Psoas muscle (tissue), 8 donors: ENCODE results near the gene BHLHA9. TPM values are rescaled to one million over a fixed set of nuclear protein-coding genes. Genes with fewer than 3 reads are reported as not detected.
A peak's percentile ranks its signal among the peaks of the same experiment; 100 is the strongest.

Source experiments
- ATAC-seq, 4 donors: fragments of 200-7000 bp; cut with Tn5 transposase; one replicate each; pipeline ENCODE4 v1.9.1; 2020; ENCODE audit warnings: moderate library complexity in 3 of 4, mild to moderate bottlenecking in 2 of 4
- DNase-seq, 2 donors: peaks; one replicate each; pipeline ENCODE4 v3.0.0-alpha.2; 2020
- H3K27ac ChIP-seq: fragments of 200-600 bp; one replicate; pipeline ENCODE4 v1.8.0; 2022
- H3K27me3 ChIP-seq, 3 donors: fragments of 200-600 bp in 1 of 3; one replicate each; pipeline versions ENCODE4 v1.6.1 to v1.8.0; 2013 to 2022; ENCODE audit warnings: low read length in 2 of 3, mild to moderate bottlenecking in 2 of 3, moderate library complexity in 1 of 3; ENCODE audit not compliant: insufficient read depth in 3 of 3
- H3K36me3 ChIP-seq, 2 donors: fragments of 200-600 bp in 1 of 2; one replicate each; pipeline versions ENCODE4 v1.6.1 to v1.8.0; 2013 to 2022; ENCODE audit warnings: low read depth in 1 of 2, mild to moderate bottlenecking in 1 of 2, moderate library complexity in 1 of 2; ENCODE audit not compliant: insufficient read depth in 1 of 2
- H3K4me1 ChIP-seq: fragments of 200-600 bp; one replicate; pipeline ENCODE4 v1.8.0; 2022
- H3K4me3 ChIP-seq: fragments of 200-600 bp; one replicate; pipeline ENCODE4 v1.8.0; 2022; ENCODE audit warnings: mild to moderate bottlenecking
- H3K9me3 ChIP-seq: fragments of 200-600 bp; one replicate; pipeline ENCODE4 v1.8.0; 2022
- WGBS, 3 donors: extraction: QIAGEN DNeasy Blood & Tissue Kit; methylation state at CpG; one replicate each; pipeline versions ENCODE4 v1.1.6 to v1.1.7; 2013; 5-methylcytosine and 5-hydroxymethylcytosine counted together
- intact Hi-C, 2 donors: fragments of 100-400 bp; cut with DNase I; formaldehyde crosslinking; loops; one replicate each; pipeline versions ENCODE4 v1.11.0 to v1.14.2; 2022
- polyA plus RNA-seq, 3 donors: library from polyadenylated mRNA; stranded (reverse); fragments of 200-250 nt; gene quantifications; one replicate each; pipeline ENCODE4 v1.2.3, GENCODE V29; 2013
- total RNA-seq, 4 donors: library from RNA; stranded (reverse); fragmentation: NEBNext Ultra II Directional in 2 of 4; extraction: Animal tissue kit (Norgen Biotek cat#: 25700) in 2 of 4; gene quantifications; one replicate each; pipeline versions ENCODE4 v1.2.1 to v1.2.4, GENCODE V29; 2021 to 2023
- TF ChIP-seq, protein P1 (sequence below): fragments of 200-600 bp; IDR thresholded peaks from one replicate; pipeline ENCODE4 v1.8.0; 2022; ENCODE audit warnings: antibody characterized with exemption
- donor health status: healthy with polysubstance abuse.
- donor health status: DM: no; HTN: no; CAD: no; lungs with moderate emphysema.
- donor health status: Bipolar disorder and iron deficiency.
- donor health status: healthy.
- donor health status: DM: yes; HTN: yes; CAD: no.
- donor health status: DM: no; HTN: no; CAD: no.
- donor health status: DM: no; HTN: no; CAD: no.
- donor health status: DM: yes; HTN: yes; CAD: no.

Gene BHLHA9
- total and polyA plus RNA-seq, 7 donors = not detected

DNA sequence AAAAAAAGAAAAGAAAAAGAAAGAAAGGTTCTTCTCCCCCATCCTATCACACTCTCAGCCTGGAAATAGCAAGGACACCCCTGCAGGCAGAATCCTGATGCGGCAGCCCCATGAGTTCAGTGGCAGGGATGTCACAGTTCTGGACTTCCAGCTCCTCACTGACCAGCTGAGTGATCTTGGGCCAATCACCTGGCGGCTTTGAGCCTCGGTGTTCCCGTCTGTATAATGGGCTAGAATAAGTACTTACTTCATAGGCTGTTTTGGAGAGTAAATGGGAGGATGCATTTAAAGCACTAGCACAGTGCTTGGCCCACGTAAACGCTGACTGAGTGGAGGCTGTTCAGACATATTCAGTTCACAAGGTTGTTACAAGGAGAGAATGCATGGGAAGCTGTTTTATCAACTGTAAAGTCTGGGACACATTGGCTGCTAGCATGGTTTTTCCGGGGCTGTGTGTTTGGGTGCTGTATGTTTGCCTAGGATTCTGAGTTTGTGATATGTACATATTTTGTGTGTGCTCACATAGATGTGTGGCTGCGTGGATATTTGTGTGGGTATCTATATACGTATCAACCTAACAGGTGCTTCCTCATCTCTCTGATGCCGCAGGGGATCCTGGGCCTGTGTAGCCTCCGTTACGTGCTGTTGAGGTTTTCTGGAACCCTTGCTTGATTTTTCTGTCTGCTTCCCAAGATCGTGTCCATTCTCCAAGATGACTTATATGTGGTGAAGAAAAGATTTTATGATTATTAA, 3.4 kb downstream of the BHLHA9 start:
- no peaks in the 10 kb centered on the region for H3K9me3 ChIP-seq
- peaks cover 3 to 40% (median 6%) of the 10 kb centered on the region in 3 donors for H3K27me3 ChIP-seq
- intact Hi-C loops = no loop called here
- no peak overlapping the region for H3K27ac ChIP-seq
- no peaks in the 10 kb centered on the region for H3K36me3 ChIP-seq
- TF ChIP-seq, protein P1, sequence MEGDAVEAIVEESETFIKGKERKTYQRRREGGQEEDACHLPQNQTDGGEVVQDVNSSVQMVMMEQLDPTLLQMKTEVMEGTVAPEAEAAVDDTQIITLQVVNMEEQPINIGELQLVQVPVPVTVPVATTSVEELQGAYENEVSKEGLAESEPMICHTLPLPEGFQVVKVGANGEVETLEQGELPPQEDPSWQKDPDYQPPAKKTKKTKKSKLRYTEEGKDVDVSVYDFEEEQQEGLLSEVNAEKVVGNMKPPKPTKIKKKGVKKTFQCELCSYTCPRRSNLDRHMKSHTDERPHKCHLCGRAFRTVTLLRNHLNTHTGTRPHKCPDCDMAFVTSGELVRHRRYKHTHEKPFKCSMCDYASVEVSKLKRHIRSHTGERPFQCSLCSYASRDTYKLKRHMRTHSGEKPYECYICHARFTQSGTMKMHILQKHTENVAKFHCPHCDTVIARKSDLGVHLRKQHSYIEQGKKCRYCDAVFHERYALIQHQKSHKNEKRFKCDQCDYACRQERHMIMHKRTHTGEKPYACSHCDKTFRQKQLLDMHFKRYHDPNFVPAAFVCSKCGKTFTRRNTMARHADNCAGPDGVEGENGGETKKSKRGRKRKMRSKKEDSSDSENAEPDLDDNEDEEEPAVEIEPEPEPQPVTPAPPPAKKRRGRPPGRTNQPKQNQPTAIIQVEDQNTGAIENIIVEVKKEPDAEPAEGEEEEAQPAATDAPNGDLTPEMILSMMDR = no peak
- 73 to 81% (median 76%) methylated on average over 13 of the region's 13 CpGs for WGBS, 3 donors
- H3K4me3 ChIP-seq = no peak overlapping the region
- DNase-seq (no peak), ATAC-seq (no peak)
- no peaks in the 10 kb centered on the region for H3K4me1 ChIP-seq

DNA sequence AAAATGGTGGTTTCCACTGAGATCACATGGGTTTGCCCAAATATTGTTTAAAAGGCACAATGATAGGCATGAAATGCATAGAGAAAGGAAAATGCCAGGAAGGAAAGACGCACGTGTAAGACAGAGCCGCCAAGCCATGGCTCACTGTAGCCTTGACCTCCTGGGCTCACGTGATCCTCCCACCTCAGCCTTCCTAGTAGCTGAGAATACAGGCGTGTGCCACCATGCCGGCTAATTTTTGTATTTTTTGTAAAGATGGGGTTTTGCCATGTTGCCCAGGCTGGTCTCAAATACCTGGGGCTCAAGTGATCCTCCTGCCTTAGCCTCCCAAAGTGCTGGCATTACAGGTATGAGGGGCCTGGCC, 4.0 kb downstream of the BHLHA9 start:
- ATAC-seq = no peak
- no peak overlapping the region for H3K4me3 ChIP-seq
- no peaks in the 10 kb centered on the region for H3K9me3 ChIP-seq
- no peak for DNase-seq
- no peak overlapping the region for H3K27ac ChIP-seq
- peaks cover 3 to 40% (median 9%) of the 10 kb centered on the region in 3 donors for H3K27me3 ChIP-seq
- H3K4me1 ChIP-seq = no peaks in the 10 kb centered on the region
- 72 to 76% (median 75%) methylated on average over 6 of the region's 6 CpGs for WGBS, 3 donors
- no peaks in the 10 kb centered on the region for H3K36me3 ChIP-seq
- intact Hi-C loops = no loop called here
- TF ChIP-seq, protein P1 = no peak

DNA sequence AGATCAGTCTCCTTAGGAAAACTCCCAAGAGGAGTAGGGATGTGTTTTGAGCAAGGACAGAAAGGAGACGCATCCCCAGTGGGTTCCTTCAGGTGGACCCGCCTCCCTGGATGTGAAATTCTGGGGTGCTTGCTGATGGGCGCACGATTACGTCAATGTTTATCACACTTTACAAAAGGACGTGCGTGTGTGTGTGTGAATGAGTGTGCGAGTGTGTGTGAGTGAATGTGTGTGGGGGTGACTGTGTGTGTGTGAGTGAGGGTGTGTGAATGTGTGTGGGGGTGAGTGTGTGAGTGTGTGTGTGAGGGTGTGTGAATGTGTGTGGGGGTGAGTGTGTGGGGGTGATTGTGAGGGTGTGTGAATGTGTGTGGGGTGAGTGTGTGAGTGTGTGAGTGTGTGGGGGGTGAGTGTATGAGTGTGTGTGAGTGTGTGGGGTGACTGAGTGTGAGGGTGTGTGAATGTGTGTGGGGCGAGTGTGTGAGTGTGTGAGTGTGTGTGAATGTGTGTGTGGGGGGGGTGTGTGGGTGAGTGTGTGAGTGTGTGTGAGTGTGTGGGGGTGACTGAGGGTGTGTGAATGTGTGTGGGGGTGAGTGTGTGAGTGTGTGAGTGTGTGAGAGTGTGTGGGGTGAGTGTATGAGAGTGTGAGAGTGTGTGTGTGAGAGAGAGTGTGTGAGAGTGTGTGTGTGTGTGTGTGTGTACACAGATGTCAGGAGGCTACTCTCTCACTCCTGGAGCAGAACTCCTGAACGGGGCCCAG, 5.1 kb downstream of the BHLHA9 start:
- WGBS, 3 donors = 79 to 81% (median 81%) methylated on average over 10 of the region's 10 CpGs
- no peaks in the 10 kb centered on the region for H3K4me1 ChIP-seq
- TF ChIP-seq, protein P1 = no peak
- H3K9me3 ChIP-seq = no peaks in the 10 kb centered on the region
- DNase-seq (no peak), ATAC-seq (peak in 2 of 4 donors; percentile 6 to 13)
- intact Hi-C loops = loop anchor here (5.0 kb wide), 2 partner anchors 57 to 242 kb away; partner anchors contain the start of gene INPP5K (in 1 of the 2)
- no peak overlapping the region for H3K27ac ChIP-seq
- H3K36me3 ChIP-seq = no peaks in the 10 kb centered on the region
- peaks cover 3 to 34% (median 12%) of the 10 kb centered on the region in 3 donors for H3K27me3 ChIP-seq
- no peak overlapping the region for H3K4me3 ChIP-seq

DNA sequence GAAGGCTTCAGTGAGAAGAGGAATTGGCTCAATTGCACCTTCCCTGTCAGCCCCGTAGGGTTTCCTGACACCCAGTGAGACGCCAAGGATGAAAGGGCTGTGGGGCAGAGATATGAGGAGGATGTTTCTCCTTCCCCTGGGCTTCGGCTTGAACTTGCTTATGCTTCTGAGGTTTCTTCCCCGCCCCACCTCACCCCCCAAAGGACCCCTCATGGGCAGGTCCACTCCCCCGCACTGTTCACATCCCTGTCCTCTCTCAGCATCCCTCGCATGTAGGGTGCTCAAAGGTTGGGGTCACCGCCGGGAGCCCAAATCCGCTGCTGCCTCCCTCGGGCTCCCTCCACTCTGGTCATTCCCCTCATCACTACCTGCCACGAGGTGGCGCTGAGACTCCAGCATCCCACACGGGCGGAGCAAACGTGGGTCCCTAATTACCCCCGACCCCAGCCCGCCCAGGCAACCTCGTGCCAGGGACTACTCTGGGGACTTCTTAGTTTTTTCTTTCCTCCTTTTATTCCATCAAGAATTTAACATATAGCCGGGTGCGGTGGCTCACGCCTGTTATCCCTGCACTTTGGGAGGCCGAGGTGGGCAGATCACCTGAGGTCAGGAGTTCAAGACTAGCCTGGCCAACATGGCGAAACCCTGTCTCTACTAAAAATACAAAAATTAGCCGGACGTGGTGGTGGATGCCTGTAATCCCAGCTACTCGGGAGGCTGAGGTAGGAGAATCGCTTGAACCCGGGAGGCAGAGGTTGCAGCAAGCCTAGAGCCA, 5.9 kb downstream of the BHLHA9 start:
- H3K9me3 ChIP-seq = no peaks in the 10 kb centered on the region
- 23 to 24% (median 24%) methylated on average over 27 to 28 of the region's 28 CpGs for WGBS, 3 donors
- H3K36me3 ChIP-seq = no peaks in the 10 kb centered on the region
- no peaks in the 10 kb centered on the region for H3K4me1 ChIP-seq
- intact Hi-C loops = loop anchor here (2.0 to 5.0 kb wide), 3 partner anchors 56 to 241 kb away; partner anchors contain the start of gene INPP5K (in 1 of the 2)
- peak; percentile 71 to 89 (median 80) for ATAC-seq
- H3K27ac ChIP-seq = no peak overlapping the region
- H3K27me3 ChIP-seq = peaks cover under 1 to 36% (median 7%) of the 10 kb centered on the region in 3 donors
- TF ChIP-seq, protein P1 = peak; percentile 76
- no peak overlapping the region for H3K4me3 ChIP-seq
- DNase-seq = peak; percentile 70 to 80
